Activated naive CD4-positive, alpha-beta T cell treated with anti-CD3 and anti-CD28 coated beads, Interleukin-2, amount 10 ng/mL, durations not matched to agents 7 days and 5 days (primary cell): ENCODE data around the gene APH1B.
"Not testable (repeated sequence)": the region's sequence is repeated elsewhere in the genome, so short reads cannot be mapped to it uniquely, and the experiment has no call there.

ENCODE experiments used
- CTCF ChIA-PET: fragments of 350-600 bp; sonication (Branson Sonifier 250); formaldehyde crosslinking; loops from one replicate; lab custom pipeline; 2021; ENCODE audit warnings: antibody characterized with exemption; lab: Charles Lee
- DNase-seq: peaks from one replicate; pipeline ENCODE4 v3.0.0-alpha.2; 2020
- H3K27ac Mint-ChIP-seq: one replicate; pipeline ENCODE4 v1.8.0; 2021; ENCODE audit warnings: mild to moderate bottlenecking, moderate library complexity, mixed read lengths
- H3K27me3 Mint-ChIP-seq: one replicate; pipeline ENCODE4 v1.8.0; 2021; ENCODE audit warnings: mild to moderate bottlenecking, mixed read lengths
- H3K36me3 Mint-ChIP-seq: one replicate; pipeline ENCODE4 v1.8.0; 2021; ENCODE audit warnings: mixed read lengths
- H3K4me1 Mint-ChIP-seq: one replicate; pipeline ENCODE4 v1.8.0; 2021; ENCODE audit warnings: mixed read lengths
- H3K4me3 Mint-ChIP-seq: one replicate; pipeline ENCODE4 v1.8.0; 2021; ENCODE audit warnings: mild to moderate bottlenecking, moderate library complexity, mixed read lengths
- H3K9me3 Mint-ChIP-seq: one replicate; pipeline ENCODE4 v1.8.0; 2021; ENCODE audit warnings: mixed read lengths

The APH1B gene

GRCh38 chr15:63319065-63319464, 41.7 kb downstream of the APH1B start:
- Mint-ChIP-seq H3K4me3 (no peak overlapping the region), H3K4me1 (no peaks in the 10 kb centered on the region), H3K27ac (no peak overlapping the region), H3K9me3 (no peaks in the 10 kb centered on the region), H3K36me3 (no peaks in the 10 kb centered on the region), H3K27me3 (peaks cover 20% of the 10 kb centered on the region)
- CTCF ChIA-PET = no interaction called here
- DNase-seq = no peak

DNA sequence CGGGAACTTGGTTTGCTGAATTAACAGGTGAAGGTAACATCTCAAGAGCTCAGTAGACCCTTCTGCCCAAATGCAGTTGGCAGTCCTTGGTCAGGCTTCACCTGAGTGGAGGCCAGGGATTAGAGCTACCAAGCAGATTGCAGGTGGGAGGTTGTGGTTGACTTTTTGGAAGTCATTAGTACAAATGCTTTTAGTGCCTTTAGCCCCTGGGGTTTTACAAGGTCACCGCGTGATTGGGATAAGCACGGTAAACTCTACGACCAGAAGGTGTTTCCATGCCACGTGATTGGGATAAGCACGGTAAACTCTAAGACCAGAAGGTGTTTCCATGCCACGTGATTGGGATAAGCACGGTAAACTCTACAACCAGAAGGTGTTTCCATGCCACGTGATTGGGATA, 43.0 kb downstream of the APH1B start:
- H3K36me3 Mint-ChIP-seq, H3K9me3 Mint-ChIP-seq, H3K4me3 Mint-ChIP-seq, H3K27ac Mint-ChIP-seq, DNase-seq, H3K4me1 Mint-ChIP-seq, CTCF ChIA-PET: not testable (repeated sequence)
- peaks cover 19% of the 10 kb centered on the region for H3K27me3 Mint-ChIP-seq

DNA sequence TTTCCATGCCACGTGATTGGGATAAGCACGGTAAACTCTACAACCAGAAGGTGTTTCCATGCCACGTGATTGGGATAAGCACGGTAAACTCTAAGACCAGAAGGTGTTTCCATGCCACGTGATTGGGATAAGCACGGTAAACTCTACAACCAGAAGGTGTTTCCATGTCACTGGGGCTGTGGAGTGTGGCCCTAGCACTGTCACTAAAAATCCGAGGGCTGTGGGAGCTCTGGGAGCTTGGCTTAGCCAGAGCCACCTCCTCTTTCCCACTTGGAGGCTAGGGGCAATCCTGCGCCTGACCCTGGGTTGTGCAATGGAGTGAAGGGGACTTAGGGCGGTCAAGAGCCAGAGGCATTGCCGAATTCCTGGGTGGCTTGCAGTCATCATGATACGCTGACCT, 43.6 kb downstream of the APH1B start:
- H3K9me3 Mint-ChIP-seq, DNase-seq, H3K36me3 Mint-ChIP-seq, H3K27ac Mint-ChIP-seq, H3K4me3 Mint-ChIP-seq, H3K4me1 Mint-ChIP-seq, CTCF ChIA-PET: not testable (repeated sequence)
- peaks cover 19% of the 10 kb centered on the region for H3K27me3 Mint-ChIP-seq

DNA sequence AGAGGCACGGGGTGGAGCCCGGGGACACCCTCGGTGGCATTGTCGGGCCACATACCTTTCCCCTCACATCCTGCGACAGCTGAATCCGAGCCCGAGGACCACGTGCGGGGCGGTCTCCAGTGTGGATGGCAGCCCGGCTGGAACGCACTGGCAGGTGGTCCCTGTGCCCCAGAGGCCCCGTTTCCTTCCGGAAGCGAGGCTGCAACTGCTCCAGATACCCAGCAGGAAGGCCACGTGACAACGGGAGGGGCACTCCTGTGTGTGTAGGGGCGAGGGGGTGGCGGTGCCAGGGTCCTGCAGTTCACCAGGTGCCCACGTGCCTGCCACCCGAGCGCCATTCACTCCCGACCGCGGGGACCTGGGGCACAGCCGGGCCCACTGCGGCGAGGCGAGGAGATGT, 44.1 kb downstream of the APH1B start:
- H3K27ac Mint-ChIP-seq = no peak overlapping the region
- DNase-seq = no peak
- H3K27me3 Mint-ChIP-seq = peaks cover 19% of the 10 kb centered on the region
- no peaks in the 10 kb centered on the region for H3K4me1 Mint-ChIP-seq
- H3K9me3 Mint-ChIP-seq = no peaks in the 10 kb centered on the region
- CTCF ChIA-PET = no interaction called here
- no peak overlapping the region for H3K4me3 Mint-ChIP-seq
- no peaks in the 10 kb centered on the region for H3K36me3 Mint-ChIP-seq

DNA sequence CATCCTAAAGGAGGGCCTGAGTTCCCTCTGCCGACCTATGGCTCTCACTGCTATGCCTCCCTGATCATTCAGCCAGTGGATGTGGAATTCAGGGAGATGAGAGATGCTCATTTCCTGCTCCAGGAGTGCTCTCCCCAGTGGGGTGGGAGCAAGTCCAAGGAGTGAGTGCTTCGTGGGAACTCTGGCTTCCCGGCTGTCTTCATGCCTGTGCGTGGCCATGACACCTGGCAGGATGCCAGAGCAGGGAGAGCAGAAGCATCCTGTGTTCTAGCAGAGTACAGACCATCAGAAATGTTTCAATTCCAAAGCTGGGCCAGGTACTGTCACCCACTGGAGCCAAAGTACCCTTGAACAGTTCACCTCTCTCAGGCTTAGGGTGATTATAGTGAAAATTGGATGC, 45.1 kb downstream of the APH1B start:
- Mint-ChIP-seq H3K4me1 (no peaks in the 10 kb centered on the region), H3K27me3 (peaks cover 16% of the 10 kb centered on the region), H3K9me3 (no peaks in the 10 kb centered on the region), H3K36me3 (no peaks in the 10 kb centered on the region), H3K27ac (no peak overlapping the region), H3K4me3 (no peak overlapping the region)
- DNase-seq = no peak
- CTCF ChIA-PET = no interaction called here

DNA sequence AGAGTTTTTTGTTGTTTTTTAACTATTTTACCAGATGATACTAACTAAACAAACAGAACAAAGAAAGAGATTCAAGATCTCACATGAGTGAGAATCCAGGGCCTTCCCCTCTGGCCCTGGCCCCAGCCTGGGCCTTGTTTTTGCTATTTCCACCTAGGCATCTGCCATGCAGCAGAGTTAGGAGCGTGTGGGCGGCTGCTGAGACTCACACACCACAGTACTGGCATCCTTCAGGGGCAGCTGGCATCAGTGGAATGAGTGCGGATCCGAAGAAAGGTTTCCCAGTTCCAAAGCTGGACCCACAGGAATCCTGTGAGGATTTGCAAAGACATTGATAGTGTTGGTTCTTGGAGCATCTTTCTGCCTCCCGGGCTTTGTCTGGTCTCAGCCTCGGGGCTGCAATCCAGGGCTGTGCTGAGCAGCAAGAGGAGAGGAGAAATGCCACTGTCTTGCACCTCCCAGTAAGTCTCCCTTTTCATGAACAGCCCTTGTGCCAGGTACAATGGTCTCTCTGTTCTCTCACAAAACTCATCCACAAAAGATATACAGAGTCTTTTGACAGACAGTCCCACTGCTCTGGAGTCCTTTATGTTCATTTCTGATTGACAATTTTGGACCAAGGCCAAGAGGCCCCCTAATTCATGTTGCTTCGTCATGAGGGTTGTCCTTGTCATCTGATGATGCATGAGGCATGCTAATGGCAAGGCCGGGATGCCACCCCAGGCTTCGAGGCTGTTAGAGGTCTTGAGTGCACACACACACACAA, 46.6 kb downstream of the APH1B start:
- Mint-ChIP-seq H3K27me3 (peaks cover 10% of the 10 kb centered on the region), H3K36me3 (no peaks in the 10 kb centered on the region), H3K4me1 (no peaks in the 10 kb centered on the region), H3K27ac (no peak overlapping the region), H3K9me3 (no peaks in the 10 kb centered on the region), H3K4me3 (no peak overlapping the region)
- CTCF ChIA-PET = no interaction called here
- DNase-seq = no peak

DNA sequence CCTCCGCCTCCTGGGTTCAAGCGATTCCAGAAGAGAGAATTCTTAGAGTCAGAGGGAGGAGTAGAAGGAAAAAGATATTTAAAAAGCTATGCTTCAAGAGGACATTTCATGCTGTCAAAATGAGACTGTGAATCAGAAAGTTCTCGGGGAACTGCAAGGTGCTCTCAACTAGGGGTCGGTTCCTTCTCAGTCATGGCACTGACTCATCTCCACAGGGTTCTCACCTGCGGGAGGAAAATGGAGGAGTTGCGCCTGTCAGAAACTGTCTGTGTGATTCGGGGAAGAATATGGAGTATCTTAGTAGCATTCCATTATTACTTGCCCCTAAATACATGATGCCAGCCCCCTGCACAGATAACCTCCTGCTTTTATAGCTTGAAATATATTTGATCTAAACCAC, 47.4 kb downstream of the APH1B start:
- no peak overlapping the region for H3K27ac Mint-ChIP-seq
- H3K36me3 Mint-ChIP-seq = no peaks in the 10 kb centered on the region
- no peak for DNase-seq
- H3K9me3 Mint-ChIP-seq = no peaks in the 10 kb centered on the region
- no peaks in the 10 kb centered on the region for H3K4me1 Mint-ChIP-seq
- CTCF ChIA-PET = no interaction called here
- no peak overlapping the region for H3K4me3 Mint-ChIP-seq
- H3K27me3 Mint-ChIP-seq = peaks cover 14% of the 10 kb centered on the region

GRCh38 chr15:63327648-63328421, 50.4 kb downstream of the APH1B start:
- no peaks in the 10 kb centered on the region for H3K9me3 Mint-ChIP-seq
- no peak overlapping the region for H3K4me3 Mint-ChIP-seq
- H3K36me3 Mint-ChIP-seq = no peaks in the 10 kb centered on the region
- CTCF ChIA-PET = no interaction called here
- no peak overlapping the region for H3K27ac Mint-ChIP-seq
- H3K4me1 Mint-ChIP-seq = no peaks in the 10 kb centered on the region
- peaks cover 16% of the 10 kb centered on the region for H3K27me3 Mint-ChIP-seq
- DNase-seq = no peak

DNA sequence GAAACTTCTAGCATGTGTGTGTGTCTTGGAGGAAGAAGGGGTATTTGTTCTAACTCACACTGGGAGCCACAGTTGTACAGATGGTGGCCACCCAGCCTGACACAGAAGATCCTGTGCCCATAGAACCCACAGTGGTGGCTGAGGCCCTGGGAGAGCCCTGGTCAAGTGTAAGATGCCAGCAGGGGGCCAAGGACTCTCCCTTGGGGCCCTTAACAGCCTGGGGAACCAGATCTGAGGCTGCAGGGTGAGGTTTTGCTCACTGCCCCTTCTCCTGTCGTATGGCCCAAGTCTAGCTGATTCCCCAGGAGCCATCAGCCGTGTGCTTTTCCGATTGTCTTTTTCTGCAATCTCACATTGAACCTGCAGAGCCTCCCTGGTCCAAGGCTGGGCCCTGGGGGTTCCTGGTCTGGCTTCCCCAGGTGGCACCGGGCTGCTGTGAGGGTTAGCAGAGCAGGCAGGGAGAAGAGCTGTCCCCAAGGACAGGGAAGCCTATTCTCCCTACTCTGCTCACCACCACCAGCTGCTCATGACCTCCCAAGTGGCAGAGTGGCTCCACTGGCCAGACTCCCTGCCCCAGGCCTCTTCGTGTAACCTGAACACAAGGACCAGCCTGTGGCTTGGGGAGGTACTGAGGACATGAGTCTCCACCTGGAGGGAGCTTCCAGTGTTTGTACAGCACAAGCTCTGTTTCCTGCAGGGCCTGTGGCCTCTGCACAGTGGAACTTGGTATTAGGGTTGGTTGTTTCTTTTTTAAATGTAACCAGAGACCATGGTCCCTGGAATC, 52.4 kb downstream of the APH1B start:
- Mint-ChIP-seq H3K4me3 (no peak overlapping the region), H3K27me3 (peaks cover 12% of the 10 kb centered on the region), H3K27ac (no peak overlapping the region), H3K36me3 (no peaks in the 10 kb centered on the region), H3K4me1 (no peaks in the 10 kb centered on the region), H3K9me3 (no peaks in the 10 kb centered on the region)
- CTCF ChIA-PET = no interaction called here
- no peak for DNase-seq

DNA sequence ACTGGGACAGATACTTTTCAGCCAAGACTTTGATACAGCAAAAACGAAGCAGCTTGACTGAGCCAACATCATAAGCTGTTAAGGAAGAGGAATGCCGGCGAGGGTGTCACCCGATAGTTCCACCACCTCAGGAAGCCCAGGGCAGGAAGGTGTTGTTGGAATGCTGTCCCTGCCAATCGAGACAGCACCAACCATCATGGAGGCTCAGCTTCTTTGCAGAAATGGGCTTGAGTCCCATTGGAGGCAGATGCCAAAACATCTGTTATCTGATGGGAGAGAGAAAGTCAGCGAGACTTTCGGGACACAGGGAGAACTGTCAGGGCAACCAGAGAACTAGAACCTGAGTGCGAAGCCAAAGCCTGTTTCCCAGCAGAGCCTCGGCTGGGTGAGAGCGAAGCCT, 53.5 kb downstream of the APH1B start:
- Mint-ChIP-seq H3K27ac (no peak overlapping the region), H3K4me1 (no peaks in the 10 kb centered on the region), H3K36me3 (no peaks in the 10 kb centered on the region), H3K27me3 (peaks cover 15% of the 10 kb centered on the region), H3K4me3 (no peak overlapping the region), H3K9me3 (no peaks in the 10 kb centered on the region)
- CTCF ChIA-PET = no interaction called here
- DNase-seq = no peak

GRCh38 chr15:63331456-63331855, 54.1 kb downstream of the APH1B start:
- Mint-ChIP-seq H3K27me3 (peaks cover 16% of the 10 kb centered on the region), H3K4me3 (no peak overlapping the region), H3K4me1 (no peaks in the 10 kb centered on the region), H3K36me3 (no peaks in the 10 kb centered on the region), H3K9me3 (no peaks in the 10 kb centered on the region), H3K27ac (no peak overlapping the region)
- no peak for DNase-seq
- CTCF ChIA-PET = no interaction called here

DNA sequence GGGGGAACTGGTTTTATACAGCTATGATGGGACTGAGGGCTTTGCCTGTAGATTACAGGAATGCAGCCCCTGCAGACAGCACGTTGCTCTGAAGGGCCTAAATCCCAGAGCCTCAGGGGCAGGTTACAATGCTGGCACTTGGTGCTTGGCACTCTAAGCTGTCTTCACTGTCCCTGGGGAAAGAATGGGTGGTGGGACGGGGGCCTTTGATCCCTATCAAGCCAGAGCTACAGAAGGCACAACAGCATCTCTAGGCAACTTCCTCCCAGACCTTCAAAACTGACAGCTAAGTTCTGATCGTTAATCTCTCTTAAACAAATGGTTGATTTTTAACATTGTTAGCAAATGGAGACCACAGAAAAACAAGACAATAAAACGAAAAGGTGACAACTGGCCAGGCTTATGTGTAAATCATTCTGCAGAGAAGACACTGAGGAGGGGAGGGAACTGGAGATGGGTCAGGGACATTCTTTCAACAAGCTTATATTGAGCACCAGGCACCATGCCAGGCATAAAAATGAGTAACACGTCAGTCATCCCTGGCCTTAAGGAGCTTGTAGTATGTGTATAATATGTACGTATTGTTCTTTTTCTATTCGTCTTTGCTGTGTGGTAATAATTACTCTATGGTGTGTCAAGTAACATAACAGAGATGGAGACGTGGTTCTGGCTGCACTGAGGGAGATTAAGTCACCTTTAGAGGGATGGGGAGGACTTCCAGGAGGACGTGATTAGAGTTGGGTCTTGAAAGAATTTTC, 55.1 kb downstream of the APH1B start:
- no peak for DNase-seq
- Mint-ChIP-seq H3K4me1 (no peaks in the 10 kb centered on the region), H3K9me3 (no peaks in the 10 kb centered on the region), H3K27ac (no peak overlapping the region), H3K4me3 (no peak overlapping the region), H3K27me3 (peaks cover 16% of the 10 kb centered on the region), H3K36me3 (no peaks in the 10 kb centered on the region)
- CTCF ChIA-PET = no interaction called here

DNA sequence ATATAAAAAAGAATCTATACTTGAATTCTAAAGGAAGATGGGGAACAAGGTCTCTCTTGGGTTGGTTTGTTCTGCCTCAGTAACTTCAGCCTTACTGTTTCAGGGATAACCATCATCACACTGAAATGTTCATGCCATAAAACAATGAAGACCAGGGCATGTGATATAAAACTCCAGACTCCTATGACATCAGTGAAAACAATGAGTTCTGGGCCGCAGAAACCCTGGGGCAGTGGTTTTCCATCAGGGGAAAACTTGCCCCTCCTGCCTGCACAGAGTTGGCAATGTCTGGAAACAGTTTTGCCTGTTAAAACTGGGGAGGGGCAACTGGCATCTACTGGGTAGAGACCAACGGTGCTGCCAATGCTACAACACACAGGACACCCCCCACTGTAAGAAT, 57.4 kb downstream of the APH1B start:
- no peak overlapping the region for H3K4me3 Mint-ChIP-seq
- CTCF ChIA-PET = no interaction called here
- DNase-seq = no peak
- no peak overlapping the region for H3K27ac Mint-ChIP-seq
- H3K4me1 Mint-ChIP-seq = no peaks in the 10 kb centered on the region
- no peaks in the 10 kb centered on the region for H3K36me3 Mint-ChIP-seq
- H3K9me3 Mint-ChIP-seq = no peaks in the 10 kb centered on the region
- peaks cover 17% of the 10 kb centered on the region for H3K27me3 Mint-ChIP-seq
